Myocyte (in vitro differentiated cells): ENCODE results near the gene CDKN1A. TPM values are rescaled to one million over a fixed set of nuclear protein-coding genes. Genes with fewer than 3 reads are reported as not detected.
A peak's percentile ranks its signal among the peaks of the same experiment; 100 is the strongest.
"Not testable (repeated sequence)": the region's sequence is repeated elsewhere in the genome, so short reads cannot be mapped to it uniquely, and the experiment has no call there.

Experiments
- DNase-seq: peaks from one replicate; pipeline ENCODE4 v3.0.0-alpha.2; 2012; ENCODE audit warnings: low read depth
- total RNA-seq: library from RNA; depleted of rRNA; stranded (reverse); fragments of >200 nt; gene quantifications from 2 replicates; pipeline ENCODE4 v1.2.3, GENCODE V29; 2014

The CDKN1A gene
- total RNA-seq, 1 donor from 2014 or later: 1,798 TPM

DNA sequence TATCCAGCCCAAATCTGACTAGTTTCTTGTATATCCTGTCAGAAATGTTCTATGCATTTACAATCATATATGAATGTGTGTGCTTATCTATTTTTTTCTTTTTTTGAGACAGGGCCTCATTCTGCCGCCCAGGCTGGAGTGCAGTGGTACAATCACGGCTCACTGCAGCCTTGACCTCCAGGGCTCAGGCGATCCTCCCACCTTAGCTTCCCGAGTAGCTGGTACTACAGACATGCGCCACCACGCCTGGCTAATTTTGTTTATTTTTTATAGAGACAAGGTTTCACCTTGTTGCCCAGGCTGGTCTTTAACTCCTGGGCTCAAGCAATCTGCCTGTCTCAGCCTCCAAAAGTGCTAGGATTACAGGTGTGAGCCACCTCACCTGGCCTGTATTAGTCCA, 16.1 kb downstream of the CDKN1A start:
- no peak for DNase-seq

GRCh38 chr6:36695414-36695813, 16.9 kb downstream of the CDKN1A start:
- DNase-seq: no peak

- no peak for DNase-seq
Observed at GRCh38 chr6:36697481-36697903, 19.0 kb downstream of the CDKN1A start, which contains the start of gene RAB44. Gene RAB44 (plus strand): TSS chr6:36697826. CDS start chr6:36704236, 6,410 bp downstream.

DNA sequence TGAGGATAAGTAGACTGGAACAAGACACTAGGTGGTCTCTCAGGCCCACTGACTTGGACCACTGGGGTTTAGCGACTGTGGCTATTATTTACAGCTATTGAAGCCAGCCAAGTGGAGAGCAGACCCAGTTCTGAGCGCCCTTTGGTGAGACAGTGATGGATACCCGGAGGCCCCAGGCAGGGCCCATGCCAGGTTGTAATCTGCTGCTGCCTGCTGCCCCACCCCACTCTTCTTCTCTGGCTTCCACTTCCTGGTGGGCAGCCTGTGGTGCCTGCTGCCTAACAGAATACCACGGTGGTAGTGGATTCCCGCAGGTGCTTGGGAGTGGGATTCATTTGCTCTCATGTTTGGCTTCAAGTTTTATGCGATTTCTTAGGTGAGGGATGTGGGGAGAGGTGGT, 19.7 kb downstream of the CDKN1A start:
- DNase-seq: no peak

- no peak for DNase-seq
Observed at GRCh38 chr6:36698871-36699271, 20.4 kb downstream of the CDKN1A start.

- DNase-seq: no peak
Observed at GRCh38 chr6:36699348-36699747, 20.8 kb downstream of the CDKN1A start.

DNA sequence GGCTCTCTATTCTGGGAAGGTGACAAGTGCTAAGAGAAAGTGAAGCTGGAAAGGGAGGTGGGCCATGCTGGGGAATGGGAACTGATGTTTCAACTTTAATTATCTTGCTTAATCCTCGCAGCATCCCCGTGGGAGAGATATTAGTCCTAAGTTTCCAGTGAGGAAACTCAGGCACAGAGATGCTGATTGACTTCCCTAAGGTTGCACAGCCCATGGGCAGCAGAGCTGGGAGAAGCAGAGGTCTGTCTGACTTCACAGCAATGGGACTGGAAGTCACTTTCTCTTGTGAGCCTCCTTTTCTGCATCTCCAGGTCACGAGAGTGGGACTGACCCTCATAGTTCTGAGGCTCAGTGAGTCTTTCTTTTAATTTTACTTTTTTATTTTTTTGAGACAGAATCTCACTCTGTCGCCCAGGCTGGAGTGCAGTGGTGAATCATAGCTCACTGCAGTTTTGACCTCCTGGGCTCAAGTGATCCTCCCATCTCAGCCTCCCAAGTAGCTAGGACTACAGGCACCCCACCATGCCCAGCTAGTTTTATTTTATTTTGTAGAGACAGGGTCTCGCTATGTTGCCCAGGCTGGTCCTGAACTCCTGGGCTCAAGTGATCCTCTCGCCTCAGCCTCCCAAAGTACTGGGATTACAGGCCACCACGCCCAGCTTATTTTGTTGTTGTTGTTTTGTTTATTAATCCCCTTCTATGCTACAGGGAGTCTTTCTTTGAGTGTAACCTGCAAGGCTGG, 21.7 kb downstream of the CDKN1A start:
- DNase-seq: no peak

GRCh38 chr6:36700831-36701230, 22.3 kb downstream of the CDKN1A start:
- DNase-seq: no peak

- DNase-seq: peak; percentile 25
Observed at GRCh38 chr6:36701401-36701991, 23.0 kb downstream of the CDKN1A start.

DNA sequence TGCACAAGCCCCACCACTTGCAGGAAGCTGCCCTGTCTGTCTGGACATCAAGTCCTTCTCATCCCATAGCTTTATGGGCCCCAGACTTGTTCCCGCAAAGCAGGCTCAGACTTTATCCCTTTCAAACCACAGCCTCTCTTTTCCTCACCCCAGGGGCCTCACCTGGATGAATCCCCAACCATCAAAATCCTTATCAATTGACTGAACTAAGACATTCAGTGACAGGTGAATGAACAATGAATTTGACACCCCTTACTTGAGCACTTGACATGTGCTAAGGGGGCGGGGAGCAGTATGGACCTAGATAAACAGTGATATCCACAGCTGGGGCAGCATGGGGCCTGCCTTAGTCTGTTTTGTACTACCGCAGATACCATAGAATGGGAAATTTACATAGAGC, 24.1 kb downstream of the CDKN1A start:
- DNase-seq: no peak

GRCh38 chr6:36703081-36703606, 24.6 kb downstream of the CDKN1A start:
- no peak for DNase-seq

DNA sequence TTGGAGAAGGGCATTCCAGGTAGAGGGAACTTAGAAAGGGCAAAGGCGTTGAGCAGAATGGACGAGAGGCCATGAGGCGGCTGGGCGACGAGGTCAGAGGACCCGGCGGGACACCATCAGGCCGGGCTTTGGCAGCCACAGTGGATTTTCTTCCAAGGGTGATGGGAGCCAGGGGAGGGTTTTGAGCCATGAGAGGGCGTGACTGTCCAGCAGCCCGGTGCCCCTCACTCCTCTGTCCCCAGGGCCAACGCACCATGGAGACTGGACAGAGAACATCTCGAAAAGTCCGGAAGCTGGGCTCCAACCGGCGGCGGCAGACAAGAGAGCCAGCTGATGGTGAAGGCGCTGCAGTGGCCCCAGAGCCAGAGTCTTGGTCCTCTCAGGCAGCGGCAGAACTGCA, 25.5 kb downstream of the CDKN1A start:
- no peak for DNase-seq

DNA sequence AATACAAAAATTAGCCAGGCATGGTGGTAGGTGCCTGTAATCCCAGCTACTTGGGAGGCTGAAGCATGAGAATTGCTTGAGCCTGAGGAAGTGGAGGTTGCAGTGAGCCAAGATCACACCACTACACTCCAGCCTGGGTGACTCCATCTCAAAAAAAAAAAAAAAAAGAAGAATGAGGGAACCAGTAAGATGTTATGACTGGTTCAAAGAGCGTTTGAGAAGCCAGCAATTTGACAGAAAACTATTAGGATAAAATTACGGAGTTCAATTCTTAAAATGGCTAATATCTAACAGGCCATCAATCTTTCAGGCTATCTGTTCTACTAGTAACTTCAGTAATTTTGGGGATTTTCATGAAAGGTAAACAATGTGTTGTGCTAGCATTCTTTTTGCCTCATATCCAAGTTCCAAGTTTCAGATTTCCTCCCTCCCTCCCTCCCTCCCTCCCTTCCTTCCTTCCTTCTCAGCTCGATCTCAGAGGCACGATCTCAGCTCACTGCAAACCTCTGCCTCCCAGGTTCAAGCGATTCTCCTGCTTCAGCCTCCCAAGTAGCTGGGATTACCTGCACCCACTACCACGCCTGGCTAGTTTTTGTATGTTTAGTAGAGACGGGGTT, 26.6 kb downstream of the CDKN1A start:
- DNase-seq: not testable (repeated sequence)

DNA sequence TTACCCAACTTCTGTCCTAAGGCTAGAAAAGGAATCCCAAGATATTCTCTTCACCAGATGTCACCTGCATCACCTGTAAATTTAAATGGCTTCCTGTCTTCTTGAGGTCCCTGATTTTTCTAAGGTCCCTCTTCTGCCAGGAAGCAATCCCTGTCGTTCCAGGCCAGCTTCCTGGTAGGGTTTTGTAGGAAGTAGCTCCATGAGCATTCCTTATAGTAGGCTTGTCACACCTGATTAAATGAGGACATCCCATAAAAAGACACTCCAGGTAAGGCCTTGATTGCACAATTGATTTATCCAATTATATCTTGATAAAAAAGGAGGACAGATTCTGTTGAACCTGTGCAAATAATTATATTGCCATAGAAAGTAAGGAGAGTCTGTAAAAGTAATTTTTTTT, 27.8 kb downstream of the CDKN1A start:
- DNase-seq: no peak

DNA sequence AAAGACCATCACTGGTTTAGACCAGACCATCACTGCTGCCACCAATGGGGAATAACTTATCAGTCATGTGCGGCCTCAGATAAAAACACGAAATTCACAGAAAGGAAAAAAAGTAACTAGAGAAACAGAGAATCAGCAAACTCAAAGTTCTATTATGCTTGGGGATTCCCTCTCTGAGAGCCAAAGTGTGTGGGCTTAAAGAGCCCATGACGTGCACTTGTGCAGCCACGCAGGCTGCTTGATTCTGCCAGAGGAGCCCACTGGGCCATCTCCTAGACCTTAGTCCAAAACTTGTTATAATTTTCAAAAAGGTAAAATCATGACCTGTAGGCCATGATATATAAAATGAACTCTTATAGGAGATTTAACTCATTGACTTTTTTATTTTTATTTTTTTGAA, 34.3 kb downstream of the CDKN1A start:
- DNase-seq: no peak

GRCh38 chr6:36713846-36714245, 35.3 kb downstream of the CDKN1A start:
- DNase-seq: no peak

GRCh38 chr6:36714511-36714910, 36.0 kb downstream of the CDKN1A start:
- DNase-seq: no peak

GRCh38 chr6:36715469-36715868, 37.0 kb downstream of the CDKN1A start:
- no peak for DNase-seq

DNA sequence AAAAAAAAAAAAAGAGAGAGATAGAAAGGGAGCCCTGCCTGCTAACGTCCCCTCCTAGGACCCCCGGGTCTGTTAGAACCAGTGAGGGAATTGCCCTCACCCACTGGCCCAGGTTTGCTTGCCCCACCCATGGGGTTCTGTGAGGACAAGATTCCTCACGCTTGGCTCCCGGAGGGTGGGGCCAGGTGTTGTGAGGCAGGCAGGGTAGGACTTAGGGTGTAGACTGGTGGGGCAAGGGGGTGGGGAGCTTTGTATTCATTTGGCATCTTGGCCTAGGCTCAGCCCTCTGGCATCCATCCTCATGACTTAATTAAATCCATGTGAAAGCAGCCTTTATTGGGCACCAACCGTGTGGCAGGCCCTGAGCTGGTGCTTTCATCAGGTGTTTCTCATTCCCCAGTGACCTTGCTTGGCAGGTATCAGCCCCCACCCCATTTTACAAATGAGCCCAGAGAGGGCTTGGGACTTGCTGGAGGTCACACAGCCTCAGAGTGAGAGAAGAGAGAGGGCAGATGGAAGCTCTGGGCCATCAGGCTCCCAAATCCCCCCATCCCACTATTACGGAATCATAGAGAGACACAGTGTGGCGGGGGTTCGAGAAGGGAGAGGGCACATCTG, 38.1 kb downstream of the CDKN1A start:
- no peak for DNase-seq

GRCh38 chr6:36717231-36717825, 38.8 kb downstream of the CDKN1A start:
- no peak for DNase-seq

DNA sequence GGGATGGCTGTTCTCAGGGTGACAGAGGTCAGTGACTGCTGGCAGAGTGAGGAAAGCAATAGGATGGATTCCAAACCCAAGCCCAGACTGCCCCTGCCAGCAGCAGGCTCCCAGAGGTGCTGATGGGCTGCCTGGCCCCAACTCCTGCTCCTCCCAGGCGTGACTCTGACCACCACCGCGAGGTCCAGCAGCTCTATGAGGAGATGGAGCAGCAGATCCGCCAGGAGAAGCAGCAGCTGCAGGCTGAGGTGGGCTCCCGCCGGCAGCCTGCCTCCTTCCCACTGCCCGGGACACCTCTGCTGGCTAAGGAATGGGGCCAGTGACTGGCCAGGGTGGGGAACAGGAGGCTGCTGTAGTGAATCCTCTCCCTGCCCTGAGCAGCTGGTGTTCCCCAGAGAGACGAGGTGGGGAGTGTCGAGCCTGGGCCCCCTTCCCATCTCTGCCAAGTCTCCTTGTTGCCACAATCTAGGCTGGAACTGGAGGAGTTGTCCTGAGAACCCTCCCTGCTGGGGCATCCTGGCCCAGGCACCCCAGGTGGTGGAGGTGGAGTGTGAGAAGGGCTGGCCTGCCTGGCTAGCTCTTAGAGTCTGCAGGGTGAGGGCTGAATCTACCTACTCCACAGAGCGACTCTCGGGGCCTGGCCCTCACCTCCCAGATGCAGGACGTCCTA, 39.5 kb downstream of the CDKN1A start:
- no peak for DNase-seq
